ENCODE data around the gene OSM. TPM values are rescaled to one million over a fixed set of nuclear protein-coding genes. Genes with fewer than 3 reads are reported as not detected.

OSM gene
- total RNA-seq, 1 donor from 2014 or later, result not detected

DNA sequence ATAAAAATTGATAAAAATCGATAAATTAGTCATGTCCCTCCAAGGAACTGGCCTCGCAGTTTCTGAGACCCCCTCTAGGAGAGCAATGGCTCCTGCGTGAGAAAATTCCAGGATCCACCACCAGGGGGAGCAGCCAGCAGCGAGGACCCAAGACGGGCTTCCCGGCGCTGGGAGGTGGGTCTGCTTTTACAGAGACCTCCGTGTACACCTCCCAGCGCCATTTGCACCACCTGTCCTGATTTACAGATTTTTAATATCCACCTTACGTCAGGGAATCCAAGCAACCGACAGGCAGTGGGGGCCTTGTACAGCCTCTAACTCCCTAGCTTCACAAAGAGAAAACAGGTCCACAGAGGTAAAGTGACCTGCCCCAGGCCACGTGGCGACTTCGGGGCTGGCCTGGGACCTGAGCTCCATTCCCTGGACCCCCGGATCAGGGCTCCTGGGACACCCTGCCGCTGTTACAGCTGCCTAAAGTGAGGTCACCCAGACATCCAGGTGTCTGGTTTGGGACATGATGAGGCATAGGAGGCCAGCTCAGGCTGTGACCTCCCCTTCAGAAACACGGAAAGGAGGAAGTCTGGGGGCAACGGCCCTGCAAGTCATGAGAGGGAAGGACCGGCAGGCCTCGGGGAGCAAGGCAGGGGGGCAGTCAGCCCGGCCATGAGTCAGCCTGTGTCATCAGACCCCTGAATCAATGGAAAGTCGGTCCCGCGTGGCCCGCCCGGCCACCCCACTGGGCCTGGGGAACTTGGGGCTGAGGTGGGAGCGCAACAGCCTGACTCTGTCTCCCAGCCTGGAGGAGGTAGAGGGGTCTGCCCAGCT, 3.5 kb downstream of the OSM start:
- no peak overlapping the region for H3K4me3 Mint-ChIP-seq
- H3K27ac Mint-ChIP-seq, result no peak overlapping the region
- TF ChIP-seq, protein P1, sequence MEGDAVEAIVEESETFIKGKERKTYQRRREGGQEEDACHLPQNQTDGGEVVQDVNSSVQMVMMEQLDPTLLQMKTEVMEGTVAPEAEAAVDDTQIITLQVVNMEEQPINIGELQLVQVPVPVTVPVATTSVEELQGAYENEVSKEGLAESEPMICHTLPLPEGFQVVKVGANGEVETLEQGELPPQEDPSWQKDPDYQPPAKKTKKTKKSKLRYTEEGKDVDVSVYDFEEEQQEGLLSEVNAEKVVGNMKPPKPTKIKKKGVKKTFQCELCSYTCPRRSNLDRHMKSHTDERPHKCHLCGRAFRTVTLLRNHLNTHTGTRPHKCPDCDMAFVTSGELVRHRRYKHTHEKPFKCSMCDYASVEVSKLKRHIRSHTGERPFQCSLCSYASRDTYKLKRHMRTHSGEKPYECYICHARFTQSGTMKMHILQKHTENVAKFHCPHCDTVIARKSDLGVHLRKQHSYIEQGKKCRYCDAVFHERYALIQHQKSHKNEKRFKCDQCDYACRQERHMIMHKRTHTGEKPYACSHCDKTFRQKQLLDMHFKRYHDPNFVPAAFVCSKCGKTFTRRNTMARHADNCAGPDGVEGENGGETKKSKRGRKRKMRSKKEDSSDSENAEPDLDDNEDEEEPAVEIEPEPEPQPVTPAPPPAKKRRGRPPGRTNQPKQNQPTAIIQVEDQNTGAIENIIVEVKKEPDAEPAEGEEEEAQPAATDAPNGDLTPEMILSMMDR (IDR thresholded peaks at IDR 0.05; ENCODE audit: unreplicated experiment), result peak; percentile 100
- peak; percentile 80 to 93 for DNase-seq (ENCODE audit: low spot score in 2 of 2, unreplicated experiment in 2 of 2)
- H3K9me3 Mint-ChIP-seq, result no peaks in the 10 kb centered on the region
- no peaks in the 10 kb centered on the region for H3K36me3 Mint-ChIP-seq
- H3K4me1 Mint-ChIP-seq, result no peaks in the 10 kb centered on the region
- peaks cover 8% of the 10 kb centered on the region for H3K27me3 Mint-ChIP-seq (ENCODE audit: low read depth)

DNA sequence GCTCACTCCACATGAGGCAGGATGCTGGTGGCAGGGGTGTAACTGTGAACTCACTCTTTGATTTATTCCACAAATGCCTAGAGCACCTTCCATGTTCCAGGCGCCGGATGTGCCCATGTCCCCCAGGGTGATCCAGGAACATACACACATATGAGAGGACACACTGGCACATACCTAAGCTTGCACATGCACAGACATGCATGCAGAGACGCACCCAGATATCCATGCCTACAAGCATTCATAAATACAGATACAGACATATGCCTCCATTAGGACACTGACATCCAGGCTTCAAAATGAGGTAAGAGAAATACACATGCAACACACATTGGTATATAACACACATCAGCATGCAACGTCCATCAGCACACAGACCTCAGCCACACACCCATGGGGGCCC, 4.5 kb downstream of the OSM start:
- DNase-seq (ENCODE audit: low spot score in 2 of 2, unreplicated experiment in 2 of 2), result no peak
- H3K27me3 Mint-ChIP-seq (ENCODE audit: low read depth), result peaks cover 8% of the 10 kb centered on the region
- no peaks in the 10 kb centered on the region for H3K36me3 Mint-ChIP-seq
- TF ChIP-seq, protein P1 (IDR thresholded peaks at IDR 0.05; ENCODE audit: unreplicated experiment), result no peak
- H3K9me3 Mint-ChIP-seq, result no peaks in the 10 kb centered on the region
- no peaks in the 10 kb centered on the region for H3K4me1 Mint-ChIP-seq
- H3K4me3 Mint-ChIP-seq, result no peak overlapping the region
- H3K27ac Mint-ChIP-seq, result no peak overlapping the region

GRCh38 chr22:30261134-30261533, 5.5 kb downstream of the OSM start:
- TF ChIP-seq, protein P1 (IDR thresholded peaks at IDR 0.05; ENCODE audit: unreplicated experiment), result no peak
- H3K9me3 Mint-ChIP-seq, result no peaks in the 10 kb centered on the region
- no peak for DNase-seq (ENCODE audit: low spot score in 2 of 2, unreplicated experiment in 2 of 2)
- peaks cover 5% of the 10 kb centered on the region for H3K4me1 Mint-ChIP-seq
- no peak overlapping the region for H3K27ac Mint-ChIP-seq
- H3K27me3 Mint-ChIP-seq (ENCODE audit: low read depth), result peaks cover 8% of the 10 kb centered on the region
- no peak overlapping the region for H3K4me3 Mint-ChIP-seq
- no peaks in the 10 kb centered on the region for H3K36me3 Mint-ChIP-seq

- Mint-ChIP-seq H3K4me3 (no peak overlapping the region), H3K9me3 (no peaks in the 10 kb centered on the region), H3K27ac (no peak overlapping the region), H3K4me1 (peaks cover 7% of the 10 kb centered on the region), H3K36me3 (no peaks in the 10 kb centered on the region), H3K27me3 (ENCODE audit: low read depth) (peaks cover 8% of the 10 kb centered on the region)
- TF ChIP-seq, protein P1 (IDR thresholded peaks at IDR 0.05; ENCODE audit: unreplicated experiment), result no peak
- no peak for DNase-seq (ENCODE audit: low spot score in 2 of 2, unreplicated experiment in 2 of 2)
These were observed 6.0 kb downstream of the OSM start for GRCh38 chr22:30260682-30261081.

- Mint-ChIP-seq H3K4me3 (no peak overlapping the region), H3K27me3 (ENCODE audit: low read depth) (peaks cover 8% of the 10 kb centered on the region), H3K9me3 (no peaks in the 10 kb centered on the region), H3K4me1 (peaks cover 7% of the 10 kb centered on the region), H3K27ac (no peak overlapping the region), H3K36me3 (no peaks in the 10 kb centered on the region)
- no peak for DNase-seq (ENCODE audit: low spot score in 2 of 2, unreplicated experiment in 2 of 2)
- TF ChIP-seq, protein P1 (IDR thresholded peaks at IDR 0.05; ENCODE audit: unreplicated experiment), result no peak
These were observed 6.4 kb downstream of the OSM start for GRCh38 chr22:30260276-30260675.
